Inflammatory macrophage treated with lipopolysaccharide for 4 hours (primary cell): ENCODE results near the gene BRD9.
"Not testable (repeated sequence)": the region's sequence is repeated elsewhere in the genome, so short reads cannot be mapped to it uniquely, and the experiment has no call there.

Source experiments
- DNase-seq: peaks from one replicate; pipeline ENCODE4 v3.0.0-alpha.2; 2020

The BRD9 gene

DNA sequence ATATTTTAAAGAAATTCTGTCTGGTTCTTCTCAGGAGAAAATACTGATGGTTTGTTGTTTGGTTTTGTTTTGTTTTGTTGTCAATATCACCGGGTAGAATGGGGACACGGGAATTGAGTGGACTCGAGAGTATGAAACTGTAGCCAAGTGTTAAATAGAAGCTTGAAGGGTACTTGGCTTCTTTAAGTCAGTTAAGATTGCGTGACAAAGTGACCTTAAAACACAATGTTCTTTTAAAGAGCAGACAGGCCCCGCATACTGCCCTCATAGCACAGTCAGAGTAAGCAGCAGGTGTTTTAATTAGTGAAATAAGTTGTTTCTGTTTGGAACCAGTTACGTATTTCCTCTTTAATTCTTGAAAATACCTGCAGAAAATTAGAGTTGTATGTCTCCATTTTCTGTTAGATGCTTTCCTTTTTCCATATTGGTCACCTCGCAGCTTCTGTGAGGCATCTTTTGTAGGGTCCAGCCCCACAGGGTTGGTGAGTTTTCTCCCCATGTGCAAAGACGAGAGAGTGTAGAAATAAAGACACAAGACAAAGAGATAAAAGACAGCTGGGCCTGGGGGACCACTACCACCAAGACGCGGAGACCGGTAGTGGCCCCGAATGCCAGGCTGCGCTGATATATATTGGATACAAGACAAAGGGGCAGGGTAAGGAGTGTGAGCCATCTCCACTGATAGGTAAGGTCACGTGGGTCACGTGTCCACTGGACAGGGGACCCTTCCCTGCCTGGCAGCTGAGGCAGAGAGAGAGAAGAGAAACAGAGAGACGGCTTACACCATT is 9.7 kb upstream of the BRD9 start:
- no peak for DNase-seq

DNA sequence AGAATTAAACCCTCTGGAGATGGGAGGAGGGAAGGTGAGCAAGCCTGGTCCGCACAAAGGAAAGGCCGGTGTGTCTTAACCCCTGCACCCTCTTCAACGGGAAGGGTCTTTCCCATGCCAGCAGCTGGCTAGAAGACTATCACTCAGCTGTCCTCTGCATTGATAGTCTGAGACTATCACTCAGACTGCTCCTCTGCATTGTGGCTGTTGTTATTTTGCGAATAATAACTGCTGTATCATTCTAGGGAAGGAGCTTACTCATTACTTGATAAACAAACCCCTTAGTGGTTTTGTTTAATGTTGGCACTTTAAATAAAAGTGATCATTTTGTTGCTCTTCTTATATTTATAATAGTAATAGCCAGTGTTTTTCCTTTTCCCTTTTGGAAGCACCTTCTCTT is 8.2 kb upstream of the BRD9 start:
- DNase-seq: no peak

DNA sequence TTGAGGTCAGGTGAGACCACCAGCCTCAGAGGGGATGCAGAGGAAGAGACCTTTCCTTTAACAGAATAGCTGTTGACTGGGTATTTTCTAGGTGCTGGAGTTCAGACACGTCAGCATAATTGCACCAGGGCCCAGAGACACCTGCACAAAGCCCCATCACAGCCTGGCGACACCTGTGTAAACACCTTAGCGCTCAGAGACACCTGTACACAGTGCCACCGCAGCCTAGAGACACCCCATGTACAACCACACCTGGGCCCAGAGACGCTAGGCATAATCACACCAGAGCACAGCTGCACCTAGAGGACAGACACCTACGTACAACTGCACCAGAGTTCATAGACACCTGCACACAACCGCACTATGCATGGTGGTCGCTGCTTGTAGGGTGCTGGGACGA is 1.1 kb upstream of the BRD9 start:
- no peak for DNase-seq

DNA sequence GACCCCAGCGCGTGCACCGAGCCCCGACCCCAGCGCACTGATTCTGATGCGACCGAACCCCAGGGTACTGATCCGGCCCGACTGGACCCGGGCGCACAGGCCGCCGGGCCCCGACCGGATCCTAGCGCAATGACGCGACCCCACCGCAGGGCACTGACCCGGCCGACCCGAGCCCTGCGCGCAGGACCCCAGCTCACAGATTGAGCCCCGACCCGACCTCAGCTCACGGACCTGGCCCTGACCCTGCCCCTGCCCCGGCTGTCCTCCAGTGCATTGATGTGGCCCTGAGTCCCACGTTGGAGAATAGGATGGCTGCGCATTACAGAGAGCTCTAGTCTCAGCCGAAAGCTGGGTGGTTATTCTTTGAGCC is 521 bp upstream of the BRD9 start:
- DNase-seq: no peak

DNA sequence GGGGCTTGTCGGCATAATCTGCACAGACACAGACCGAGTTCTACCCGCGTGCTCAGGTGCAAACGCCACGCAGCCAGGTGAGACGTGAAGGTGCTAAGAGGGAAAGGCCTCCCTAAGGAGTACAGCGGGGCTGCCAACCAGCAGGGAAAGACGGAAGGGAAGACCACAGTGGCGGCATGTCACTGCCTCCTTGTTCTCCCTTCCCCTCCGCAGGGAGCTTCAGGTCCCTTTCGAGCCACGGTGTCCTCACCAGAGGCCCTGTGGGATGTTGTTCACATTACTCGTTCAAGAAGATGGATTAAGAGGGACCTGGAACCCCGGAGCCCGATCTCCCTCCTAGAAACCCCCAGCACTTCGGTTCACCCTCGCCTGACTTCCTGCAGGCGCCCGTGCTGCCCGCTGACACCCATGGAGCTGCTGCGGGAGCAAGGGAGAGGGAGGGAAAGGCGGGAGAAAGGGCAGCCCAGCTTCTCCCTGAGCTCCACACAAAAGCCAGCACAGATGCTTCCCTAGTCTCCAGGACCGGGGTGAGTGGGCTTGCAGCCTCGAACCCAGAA is 686 bp downstream of the BRD9 start:
- peak; percentile 1 for DNase-seq

DNA sequence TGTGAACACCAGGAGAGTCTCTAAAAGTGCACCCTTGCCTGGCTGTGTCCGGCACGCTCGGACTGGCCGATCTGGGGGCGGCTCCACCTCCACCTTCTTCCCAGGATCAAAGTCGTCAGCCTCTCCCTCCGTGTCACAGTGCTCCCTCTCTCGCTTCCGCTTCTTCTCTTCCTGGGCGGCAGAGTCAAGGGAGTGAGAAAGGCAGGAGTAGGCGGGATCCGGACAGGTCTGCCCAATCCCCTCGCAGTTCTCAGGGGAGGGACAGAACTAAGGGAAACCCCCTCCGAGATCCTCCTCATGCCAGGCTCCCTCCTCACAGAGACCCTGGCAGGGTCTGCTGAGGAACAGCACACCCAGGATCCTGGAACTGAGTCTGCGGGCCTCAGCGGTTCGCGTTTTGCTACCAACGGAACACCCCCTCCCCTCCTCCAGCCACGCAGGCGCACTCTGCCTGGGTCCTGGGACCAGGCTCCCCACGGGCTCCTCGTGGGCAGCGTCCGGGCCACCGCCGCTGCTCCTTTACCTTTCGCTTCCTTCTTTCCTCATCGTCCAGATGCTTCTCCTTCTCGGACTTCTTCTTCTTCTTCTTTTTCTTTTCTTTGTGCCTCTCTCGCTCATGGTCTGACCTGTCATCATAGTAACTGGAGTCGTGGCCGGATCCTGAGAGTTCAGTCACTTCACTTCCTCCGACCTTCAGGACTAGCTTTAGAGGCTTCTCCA is 1.3 kb downstream of the BRD9 start:
- DNase-seq: peak; percentile 13

DNA sequence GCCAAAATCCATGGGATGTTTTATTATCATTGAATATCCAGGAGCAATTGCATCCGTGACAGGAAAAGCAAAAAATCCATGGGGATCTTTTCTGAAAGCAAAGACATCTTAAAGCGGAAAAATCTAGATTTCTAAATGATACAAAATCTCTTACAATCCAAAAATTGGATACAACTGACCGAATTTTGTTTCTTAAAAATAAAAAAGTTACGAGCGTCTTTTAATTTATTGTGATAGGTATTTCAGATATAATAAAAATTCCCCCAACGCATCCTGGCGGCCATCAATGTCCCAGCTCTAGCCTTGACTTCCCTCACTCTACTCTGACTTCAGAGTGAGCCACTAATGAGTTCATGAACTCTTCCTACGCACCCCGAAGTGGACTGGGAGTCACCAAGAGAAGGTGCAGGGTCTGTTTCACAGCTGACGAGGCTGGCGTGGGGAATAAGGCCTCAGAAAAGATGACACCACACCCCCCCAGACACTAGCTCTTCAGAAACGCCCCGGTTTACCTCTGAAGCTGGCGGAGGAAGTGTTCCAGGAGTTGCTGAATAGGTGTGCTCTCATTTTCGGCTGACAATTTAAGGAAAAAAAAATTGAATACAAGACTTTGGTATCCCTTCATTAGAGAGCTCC is 3.4 kb downstream of the BRD9 start:
- DNase-seq: no peak

DNA sequence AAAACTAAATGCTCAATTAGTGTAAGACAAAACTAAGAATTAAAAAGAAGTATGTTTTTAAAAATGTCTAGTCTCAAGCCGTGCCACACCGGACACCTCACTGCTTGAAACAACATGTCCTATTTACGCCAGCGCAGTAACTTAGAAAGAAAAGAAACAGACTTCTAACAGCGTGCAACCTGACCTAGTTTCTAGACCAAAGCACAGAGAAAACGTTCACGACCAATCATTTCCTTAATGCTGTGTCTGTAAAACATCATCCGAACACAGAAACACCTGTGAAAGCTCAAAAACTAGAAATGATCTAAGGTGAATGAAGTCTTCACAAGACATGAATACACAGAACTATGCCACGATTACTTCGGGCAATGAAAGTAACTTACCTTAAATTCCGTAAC is 4.0 kb downstream of the BRD9 start:
- no peak for DNase-seq

DNA sequence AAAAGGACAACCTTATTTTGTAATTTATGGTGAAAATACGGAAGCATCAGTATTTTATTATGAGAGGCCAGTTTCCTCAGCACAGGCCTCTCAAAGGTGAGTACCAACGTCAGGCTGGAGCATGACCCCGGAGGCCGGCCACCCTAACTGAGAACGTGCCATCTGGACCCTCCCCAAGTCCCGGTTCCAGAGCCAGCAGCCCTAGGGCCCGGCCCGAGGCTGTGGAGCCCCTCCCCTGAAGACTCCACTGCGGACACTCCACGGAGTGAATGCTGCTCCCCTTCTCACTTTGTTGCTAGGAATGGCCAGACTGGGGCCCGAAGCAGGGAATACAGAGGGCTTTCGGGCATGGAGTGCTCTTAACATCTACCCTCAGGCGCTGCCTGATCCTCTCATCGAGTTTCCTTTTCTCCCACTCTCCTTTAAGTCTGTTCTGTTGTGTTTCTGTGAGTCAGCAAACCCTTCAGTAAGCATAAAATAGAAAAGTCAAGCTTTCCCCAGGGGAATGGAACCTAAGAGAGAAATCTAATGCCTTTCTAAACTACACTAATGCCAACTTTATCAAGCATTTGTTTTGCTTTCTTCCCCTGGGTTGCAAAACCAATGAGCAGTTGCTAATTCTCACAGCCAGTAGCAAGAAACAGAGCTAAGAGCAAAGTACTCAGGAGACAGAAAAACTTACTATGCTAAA is 4.5 kb downstream of the BRD9 start:
- no peak for DNase-seq

DNA sequence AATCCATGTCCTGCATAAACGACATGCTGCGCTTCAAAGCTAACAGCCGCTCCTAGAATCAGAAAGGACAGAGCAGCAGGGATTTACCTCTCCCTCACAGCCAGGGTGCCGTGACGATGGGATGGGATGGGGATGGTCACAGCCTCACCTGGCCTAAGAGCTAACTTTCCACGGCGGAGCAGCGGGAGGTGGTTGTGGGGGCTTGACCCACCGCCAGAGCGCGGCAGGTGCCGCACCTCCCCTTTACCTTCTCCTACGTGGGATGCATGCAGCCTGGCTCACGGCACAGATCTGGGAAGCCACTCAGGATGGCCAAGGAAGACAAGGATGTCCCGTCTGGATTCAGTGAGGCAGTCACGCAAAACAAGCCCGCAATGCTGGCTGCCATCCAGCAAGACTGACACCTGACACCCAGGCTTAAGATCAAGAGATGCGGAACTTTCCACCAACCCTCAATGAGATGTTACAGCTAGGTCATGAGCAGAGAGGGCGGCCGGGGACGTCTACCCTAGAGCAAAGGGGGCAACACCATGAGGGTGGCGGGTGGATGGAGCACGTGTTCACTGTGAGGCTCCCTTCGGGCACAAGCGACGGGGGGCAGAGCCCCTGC is 5.8 kb downstream of the BRD9 start:
- no peak for DNase-seq

DNA sequence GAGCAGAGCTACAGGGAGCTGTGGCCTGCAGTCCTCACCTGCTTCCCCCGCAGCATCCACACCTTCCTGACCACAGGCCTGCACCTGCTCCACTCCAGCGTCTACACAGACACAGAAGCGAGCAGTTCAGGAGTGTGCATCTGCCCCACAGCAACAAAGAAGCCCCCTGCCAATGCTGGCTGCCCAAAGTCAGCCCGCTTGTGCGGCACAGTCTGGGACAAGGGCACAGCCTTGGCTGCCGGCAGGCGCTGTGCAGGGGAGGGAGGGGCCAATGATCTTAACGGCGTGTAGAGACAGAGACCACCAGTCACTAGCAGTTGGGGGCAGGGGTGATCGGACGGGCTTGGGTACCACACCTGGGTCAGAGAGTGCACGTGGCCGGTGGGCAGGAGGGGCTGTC is 6.6 kb downstream of the BRD9 start:
- no peak for DNase-seq

DNA sequence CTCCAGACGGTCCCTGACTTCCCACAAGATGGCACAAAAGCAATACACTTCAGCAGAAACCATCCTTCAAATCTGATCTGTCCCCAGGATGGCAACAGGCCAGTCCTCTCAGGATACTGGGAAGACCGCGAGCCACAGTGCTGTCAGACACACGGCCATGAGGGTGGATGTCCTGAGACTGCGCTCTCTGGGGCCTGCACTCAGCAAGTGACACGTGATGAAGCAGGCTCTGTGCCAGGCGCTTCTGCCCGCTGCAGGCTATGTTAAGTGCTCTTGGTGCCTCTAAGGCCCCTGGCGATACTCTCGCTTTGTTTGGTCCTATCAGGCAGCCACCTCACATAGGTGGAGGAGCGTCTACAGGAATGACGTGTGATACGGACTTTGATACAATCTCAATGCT is 7.1 kb downstream of the BRD9 start:
- DNase-seq: no peak

DNA sequence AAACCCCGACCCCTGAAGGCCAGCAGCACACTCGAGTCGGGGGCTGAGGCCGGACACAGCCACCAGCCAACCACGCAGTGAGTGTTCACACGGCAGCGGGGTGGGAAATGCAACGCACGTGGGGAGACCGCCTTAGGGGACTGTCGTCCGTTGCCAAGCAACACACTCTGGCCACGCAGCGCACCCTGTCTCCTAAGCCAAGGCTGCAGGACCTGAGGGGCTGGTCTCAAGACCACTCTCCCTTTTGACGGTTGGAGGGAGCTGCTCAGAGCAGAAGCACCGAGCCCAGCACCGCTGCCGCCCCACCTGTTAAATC is 7.5 kb downstream of the BRD9 start:
- no peak for DNase-seq

DNA sequence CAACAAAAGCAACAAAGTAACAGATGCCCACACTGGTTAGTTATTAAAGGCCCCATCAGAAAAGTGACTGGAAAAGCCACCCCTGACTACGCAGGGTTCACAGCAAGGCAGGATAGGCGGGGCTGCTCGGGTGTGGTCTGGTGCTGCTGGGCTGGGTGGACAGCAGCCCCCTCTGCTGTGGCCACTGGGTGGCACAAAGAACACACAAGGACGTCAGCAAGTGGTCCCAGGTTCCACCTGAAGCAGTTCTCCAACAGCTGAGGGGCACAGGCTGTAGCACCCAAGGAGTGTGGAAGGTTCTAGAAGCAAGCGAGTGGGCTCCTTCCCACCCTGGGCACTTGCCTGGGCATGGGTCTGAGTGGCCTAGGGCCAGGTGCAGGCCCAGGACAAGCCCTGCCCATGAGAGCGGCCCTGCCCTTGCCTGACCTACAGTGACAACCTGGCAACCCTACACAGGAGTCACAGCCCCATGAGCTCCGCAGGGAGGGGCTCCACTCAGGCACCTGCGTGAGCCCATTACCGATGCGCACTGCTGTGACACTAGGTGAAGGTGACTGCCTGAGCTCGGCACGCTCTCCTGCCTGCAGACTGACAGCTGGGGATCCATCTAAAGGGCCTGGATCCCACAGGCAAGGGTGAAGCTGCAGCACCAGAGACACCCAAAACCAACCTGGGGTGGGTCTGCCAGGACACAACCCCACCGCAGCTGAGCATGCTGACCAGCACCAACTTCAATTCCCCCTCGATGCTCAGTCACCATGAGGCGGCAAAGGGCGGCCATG is 8.1 kb downstream of the BRD9 start:
- DNase-seq: no peak

DNA sequence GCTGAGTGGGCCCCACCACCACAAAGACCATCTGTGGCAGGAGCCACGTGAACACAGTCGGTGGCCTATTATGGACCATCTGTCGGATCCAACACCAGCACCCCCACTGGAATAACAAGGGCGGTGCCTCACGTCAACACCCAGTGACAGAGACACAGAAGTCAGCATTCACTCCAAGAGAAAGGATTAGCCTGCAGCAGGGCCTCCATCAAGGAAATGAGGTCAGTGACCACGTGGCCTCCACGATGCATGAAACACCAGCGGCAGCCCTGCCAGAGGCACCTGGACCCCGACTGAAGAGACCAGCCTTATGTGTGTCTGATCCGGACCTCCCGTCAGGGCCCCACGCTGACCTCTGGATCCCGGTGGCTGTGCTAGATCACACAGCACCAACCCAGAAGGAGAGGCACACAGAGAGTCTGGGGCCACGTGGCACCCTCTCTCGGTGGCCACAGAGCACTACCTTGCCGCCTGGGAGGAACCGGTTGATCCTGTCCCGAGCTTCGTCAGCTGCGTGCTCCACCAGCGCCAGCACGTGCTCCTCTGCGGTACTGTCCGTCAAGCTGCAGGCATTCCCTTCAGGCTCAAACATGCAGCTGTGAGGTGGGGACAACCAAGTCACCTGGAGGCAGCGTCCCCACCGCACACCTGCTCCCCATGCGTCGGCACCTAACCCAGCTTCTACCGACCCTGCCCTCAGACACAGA is 9.0 kb downstream of the BRD9 start:
- DNase-seq: no peak

DNA sequence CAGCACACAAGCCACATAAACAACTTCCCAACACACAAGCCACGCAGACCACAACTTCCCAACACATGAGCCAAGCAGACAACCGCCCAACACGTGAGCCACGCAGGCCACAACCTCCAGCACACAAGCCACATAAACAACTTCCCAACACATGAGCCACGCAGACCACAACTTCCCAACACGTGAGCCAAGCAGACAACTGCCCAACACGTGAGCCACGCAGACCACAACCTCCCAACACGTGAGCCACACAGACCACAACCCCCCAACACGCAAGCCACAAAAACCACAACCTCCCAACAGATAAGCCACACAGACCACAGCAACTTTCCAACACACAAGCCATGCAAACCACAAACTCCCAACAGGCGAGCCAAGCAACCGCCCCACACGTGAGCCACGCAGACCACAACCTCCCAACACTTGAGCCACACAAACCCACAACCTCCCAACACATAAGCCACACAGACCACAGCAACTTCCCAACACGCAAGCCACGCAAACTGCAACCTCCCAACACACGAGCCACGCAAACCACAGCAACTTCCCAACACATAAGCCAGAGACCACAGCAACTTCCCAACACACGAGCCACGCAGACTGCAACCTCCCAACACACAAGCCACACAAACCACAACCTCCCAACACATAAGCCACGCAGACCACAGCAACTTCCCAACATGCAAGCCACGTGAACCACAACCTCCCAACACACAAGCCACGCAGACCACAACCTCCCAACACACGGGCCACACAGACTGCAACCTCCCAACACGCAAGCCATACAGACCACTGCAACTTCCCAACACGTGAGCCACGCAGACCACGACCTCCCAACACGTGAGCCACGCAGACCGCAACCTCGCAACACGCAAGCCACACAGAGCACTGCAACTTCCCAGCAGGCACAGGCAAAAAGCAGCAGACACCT is 10.1 kb downstream of the BRD9 start:
- no peak for DNase-seq

DNA sequence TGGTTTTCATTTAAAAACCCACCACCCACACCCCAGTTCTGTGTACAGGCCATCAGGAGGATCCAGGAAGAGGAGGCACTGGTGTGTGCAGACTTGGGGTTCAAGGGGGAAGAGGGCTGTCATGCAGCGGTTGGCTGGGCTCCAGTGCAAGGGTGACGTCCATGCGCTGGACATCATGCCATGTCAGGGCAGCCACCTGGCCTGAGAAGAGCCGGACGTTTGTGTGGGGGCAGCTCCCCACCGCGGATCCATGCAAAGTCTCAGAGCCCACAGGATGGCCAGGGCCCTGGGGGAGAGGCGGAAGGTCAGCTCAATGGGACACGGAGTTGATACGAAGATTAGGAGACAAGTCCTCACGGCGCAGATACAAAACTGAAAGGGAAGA is 11.1 kb downstream of the BRD9 start:
- no peak for DNase-seq

DNA sequence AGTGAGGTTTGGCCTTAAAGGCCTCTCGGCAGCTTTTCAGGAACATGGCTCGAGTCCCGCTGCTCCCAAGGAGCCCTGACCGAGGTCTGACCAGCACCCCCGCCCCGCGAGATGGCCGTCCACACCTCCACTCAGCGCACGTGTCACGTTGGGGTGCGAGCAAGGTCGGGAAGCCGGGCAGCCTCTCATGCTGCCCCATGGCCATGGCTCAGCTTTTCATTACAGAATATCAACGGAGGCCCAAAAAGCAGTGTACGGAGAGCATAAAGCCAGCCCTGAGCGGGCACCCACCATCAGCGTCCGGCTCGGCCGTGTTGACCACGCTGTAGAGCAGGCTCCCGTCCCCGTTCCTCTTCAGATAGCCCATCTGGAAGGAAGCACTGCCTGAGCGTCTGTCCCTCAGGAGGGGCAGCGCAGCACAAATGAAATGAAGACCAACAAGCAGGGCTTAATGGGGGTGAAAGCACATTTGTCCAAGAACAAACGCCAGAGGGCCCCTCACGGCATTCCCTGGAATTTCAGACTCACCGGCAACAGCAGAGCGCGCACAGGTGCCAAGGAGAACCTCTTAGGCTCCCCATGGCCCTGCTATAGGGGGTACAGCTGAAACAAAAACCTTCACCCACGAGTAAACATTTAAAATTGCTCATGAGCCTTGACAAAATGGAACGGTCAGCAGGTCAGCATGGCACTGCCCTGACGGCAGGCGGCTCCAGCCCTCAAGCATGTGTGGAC is 11.6 kb downstream of the BRD9 start:
- no peak for DNase-seq

DNA sequence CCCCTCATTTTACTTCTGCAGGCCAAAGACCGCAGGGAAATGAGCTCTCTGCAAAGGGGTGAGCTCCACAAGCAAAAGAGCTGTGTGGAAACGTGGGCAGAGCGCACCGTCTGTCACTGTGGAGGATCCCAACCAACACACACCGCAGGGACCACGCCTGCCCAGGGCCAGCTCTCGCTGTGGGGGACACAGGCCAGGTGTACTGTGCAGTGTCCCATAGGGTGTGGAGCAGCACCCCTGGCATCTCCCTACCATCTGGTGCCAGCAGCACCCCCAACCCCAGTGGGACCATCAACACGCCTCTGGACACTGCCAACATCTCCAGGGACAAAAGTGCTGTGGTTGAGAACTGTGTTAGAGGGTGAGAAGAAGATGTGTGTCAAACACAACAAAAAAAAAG is 13.9 kb downstream of the BRD9 start:
- not testable (repeated sequence) for DNase-seq

DNA sequence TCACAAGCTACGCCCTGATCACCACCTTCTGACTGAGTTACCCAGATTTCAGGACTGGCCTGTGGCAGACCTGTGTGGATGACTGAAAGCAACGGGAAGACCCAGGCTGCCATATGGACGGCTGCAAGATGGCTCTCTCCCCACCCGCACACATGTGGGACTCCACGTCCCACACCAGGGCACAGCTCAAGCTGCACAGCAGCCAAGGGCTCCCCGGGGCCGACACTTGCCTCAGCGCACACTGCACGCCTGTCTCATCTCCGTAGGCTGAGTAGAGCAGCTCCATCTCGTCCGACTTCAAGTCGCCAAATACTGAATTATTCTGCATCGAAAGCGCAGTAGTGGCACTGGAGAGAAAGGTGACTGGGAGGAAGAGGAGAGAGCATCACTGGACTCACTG is 14.5 kb downstream of the BRD9 start:
- no peak for DNase-seq
